Measurements from ENCODE around the gene PRKCH.
A peak's percentile ranks its signal among the peaks of the same experiment; 100 is the strongest.

The PRKCH gene

GRCh38 chr14:61491876-61492434 is 170.6 kb downstream of the PRKCH start:
- no peak for DNase-seq (ENCODE audit: low read depth in 2 of 2)

DNA sequence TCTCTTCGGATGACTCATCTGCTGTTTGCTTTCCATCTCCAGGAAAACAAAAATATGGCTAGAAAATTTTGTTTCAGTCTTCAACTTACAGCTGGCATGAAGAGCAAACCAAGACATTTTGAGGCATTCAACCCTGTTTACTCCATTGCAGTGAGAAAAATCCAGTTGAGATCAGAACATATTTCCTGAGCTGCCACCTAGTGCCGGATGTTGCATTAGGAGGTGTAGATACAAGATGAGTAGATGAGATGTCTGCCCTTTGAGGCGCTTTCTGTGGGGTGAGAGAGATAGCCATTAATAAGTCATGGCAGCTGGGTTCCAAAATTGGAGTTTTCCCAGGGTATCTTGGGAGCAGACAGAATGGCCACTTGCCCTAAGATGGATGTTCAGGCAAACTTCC is 171.1 kb downstream of the PRKCH start:
- DNase-seq (ENCODE audit: low read depth in 2 of 2), result no peak

GRCh38 chr14:61493239-61493638 is 171.9 kb downstream of the PRKCH start:
- DNase-seq (ENCODE audit: low read depth in 2 of 2), result no peak

GRCh38 chr14:61494018-61494417 is 172.6 kb downstream of the PRKCH start:
- DNase-seq (ENCODE audit: low read depth in 2 of 2), result no peak

- no peak for DNase-seq (ENCODE audit: low read depth in 2 of 2)
Measured at GRCh38 chr14:61495809-61496208, 174.4 kb downstream of the PRKCH start.

DNA sequence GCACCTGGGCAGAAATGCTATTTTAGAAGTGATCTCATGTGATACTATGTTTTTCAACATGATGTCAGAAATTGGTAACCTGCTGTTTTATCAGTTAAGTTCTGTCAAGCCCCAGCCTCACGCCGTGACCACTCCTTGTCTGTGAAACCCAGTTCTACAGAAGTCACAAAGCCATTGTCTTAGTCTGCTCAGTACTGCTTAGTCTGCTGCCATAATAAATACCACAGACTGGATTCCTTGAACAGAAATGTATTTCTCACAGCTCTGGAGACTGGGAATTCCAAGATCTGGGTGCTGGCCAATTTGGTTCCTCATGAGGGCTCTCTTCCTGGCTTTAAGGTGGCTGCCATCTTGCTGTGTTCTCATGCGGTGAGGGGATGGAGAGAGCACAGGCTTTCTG is 176.9 kb downstream of the PRKCH start:
- DNase-seq (ENCODE audit: low read depth in 2 of 2), result no peak

DNA sequence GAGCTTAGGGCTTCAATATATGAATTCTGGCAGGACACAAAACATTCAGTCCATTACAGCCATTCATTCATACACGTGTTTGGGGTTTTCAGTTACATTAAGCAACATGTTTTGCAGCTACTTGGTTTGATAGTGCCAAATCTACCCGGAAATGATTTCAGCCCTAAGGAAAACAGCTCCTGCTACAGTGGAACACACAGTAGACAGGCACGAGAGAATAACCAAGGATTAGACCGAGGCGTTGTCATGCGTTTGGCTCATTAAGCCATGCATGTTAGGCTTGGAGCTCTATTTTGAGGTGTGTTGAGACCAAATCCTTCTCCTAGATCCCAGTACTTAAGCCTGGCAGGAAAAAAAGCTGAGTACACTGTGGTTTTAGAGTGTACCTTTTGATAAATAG is 177.4 kb downstream of the PRKCH start:
- no peak for DNase-seq (ENCODE audit: low read depth in 2 of 2)

DNA sequence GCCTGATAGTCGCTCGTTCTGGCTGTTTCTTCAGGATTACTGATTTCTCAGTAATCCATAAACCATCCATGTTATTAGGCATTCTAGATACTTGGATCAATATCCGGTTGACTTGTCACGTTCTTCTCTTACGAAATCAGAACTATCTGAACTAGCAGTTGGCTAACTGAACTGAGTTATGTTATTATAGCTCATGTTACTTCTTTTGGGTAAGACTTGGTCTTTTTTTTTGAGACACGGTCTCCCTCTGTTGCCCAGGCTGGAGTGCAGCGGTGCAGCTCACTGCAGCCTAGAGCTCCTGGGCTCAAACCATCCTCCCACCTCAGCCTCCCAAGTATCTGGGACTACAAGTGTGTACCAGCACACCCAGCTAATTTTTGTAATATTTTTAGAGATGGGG is 178.6 kb downstream of the PRKCH start:
- DNase-seq (ENCODE audit: low read depth in 2 of 2), result no peak

DNA sequence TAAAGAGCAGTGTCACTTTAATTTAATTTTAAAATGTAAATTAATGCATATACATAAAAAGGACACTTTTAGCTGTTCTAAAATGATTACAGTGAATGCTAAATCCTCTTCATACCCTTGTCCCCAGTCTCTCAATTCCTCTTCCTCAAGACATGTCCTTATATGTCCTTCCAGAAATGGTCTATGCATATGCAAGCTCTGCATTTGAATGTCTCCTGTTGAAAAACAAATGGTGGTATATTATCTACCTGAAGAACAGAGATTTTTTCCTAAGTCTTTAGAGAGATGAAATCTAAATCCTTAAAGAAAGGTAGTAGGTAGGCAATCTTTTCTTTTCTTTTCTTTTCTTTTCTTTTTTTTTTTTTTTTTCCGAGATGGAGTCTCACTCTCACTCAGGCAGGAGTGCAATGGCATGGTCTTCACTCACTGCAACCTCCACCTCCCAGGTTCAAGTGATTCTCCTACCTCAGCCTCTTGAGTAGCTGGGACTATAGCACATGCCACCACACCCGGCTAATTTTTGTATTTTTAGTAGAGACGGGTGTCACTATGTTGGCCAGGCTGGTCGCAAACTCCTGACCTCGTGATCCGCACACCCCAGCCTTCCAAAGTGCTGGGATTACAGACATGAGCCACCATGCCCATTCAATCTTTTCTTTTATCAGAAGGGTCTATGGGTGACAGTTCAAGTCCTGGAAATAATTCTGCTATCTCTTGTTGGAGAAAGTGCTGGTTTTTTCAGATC is 180.5 kb downstream of the PRKCH start:
- DNase-seq (ENCODE audit: low read depth in 2 of 2), result no peak

- DNase-seq (ENCODE audit: low read depth in 2 of 2), result no peak
Measured at GRCh38 chr14:61502459-61503093, 181.2 kb downstream of the PRKCH start.

DNA sequence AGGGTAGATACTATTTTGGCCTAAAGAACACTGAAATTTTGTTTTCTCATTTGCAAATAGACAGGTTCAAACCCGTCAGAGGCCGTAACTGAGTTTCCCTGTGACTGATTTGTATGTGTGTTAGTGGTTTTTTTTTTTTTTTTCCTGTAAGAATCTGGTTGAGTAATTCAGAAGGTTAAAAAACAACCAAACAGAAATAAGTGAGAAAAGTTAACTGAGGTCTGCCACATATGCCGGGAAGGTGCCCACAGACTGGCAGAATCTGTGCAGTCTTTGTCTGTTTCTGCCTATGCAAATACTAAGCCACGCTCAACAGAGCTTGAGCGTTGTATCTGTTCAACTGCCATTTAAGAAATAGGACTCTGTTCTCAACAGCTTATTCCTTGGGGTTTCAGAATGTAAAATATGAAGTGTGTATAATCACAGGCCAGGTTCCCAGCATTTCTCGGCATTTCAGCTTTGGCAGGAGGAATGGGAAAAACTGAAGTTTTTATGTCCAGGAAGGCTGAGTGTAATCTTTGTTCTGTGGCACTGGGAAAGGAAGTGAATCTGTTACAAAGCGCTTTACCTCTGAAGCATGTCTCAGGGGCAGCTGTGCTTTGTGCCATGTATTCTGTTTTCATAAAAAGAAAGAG is 181.9 kb downstream of the PRKCH start:
- DNase-seq (ENCODE audit: low read depth in 2 of 2), result peak; percentile 40 to 41

- DNase-seq (ENCODE audit: low read depth in 2 of 2), result no peak
Measured at GRCh38 chr14:61504901-61505300, 183.5 kb downstream of the PRKCH start.

- no peak for DNase-seq (ENCODE audit: low read depth in 2 of 2)
Measured at GRCh38 chr14:61505815-61506809, 184.7 kb downstream of the PRKCH start.

- DNase-seq (ENCODE audit: low read depth in 2 of 2), result no peak
Measured at GRCh38 chr14:61508526-61508925, 187.1 kb downstream of the PRKCH start.

- DNase-seq (ENCODE audit: low read depth in 2 of 2), result no peak
Measured at GRCh38 chr14:61510736-61511557, 189.6 kb downstream of the PRKCH start.

DNA sequence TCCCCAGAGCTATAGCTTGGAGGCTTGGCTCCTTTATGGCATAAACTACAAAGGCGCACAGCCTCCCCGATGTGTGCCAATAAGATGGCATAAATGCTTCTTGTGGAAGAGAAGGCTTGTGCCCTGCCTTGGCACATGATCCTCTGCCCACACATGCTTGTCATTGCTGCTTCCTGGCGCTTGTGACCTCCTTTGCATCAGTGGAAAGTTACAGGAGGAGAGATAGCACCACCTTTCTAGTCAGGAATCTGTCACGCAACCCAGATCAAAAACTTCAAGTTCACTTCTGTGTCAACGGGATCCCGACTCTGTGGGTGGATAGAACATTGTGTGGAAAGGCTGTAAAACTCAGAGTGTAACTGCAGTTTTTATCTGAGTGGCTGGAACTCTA is 190.2 kb downstream of the PRKCH start:
- DNase-seq (ENCODE audit: low read depth in 2 of 2), result peak; percentile 44 to 56

- no peak for DNase-seq (ENCODE audit: low read depth in 2 of 2)
Measured at GRCh38 chr14:61512026-61512834, 190.9 kb downstream of the PRKCH start.

- no peak for DNase-seq (ENCODE audit: low read depth in 2 of 2)
Measured at GRCh38 chr14:61513986-61514830, 192.8 kb downstream of the PRKCH start.

- DNase-seq (ENCODE audit: low read depth in 2 of 2), result no peak
Measured at GRCh38 chr14:61514927-61515326, 193.5 kb downstream of the PRKCH start.
